GM12878 (cell line): ENCODE data around the gene ABT1. TPM values are rescaled to one million over a fixed set of nuclear protein-coding genes. Genes with fewer than 3 reads are reported as not detected.
A peak's percentile ranks its signal among the peaks of the same experiment; 100 is the strongest.

Experiments used
- ATAC-seq: fragments of 200-7000 bp; cut with Tn5 transposase; 3 replicates; pipeline ENCODE4 v1.9.1; 2020; ENCODE audit warnings: mild to moderate bottlenecking, moderate library complexity
- BruUV-seq: library from RNA; stranded (reverse); fragments of 400-500 nt; replicated peaks from 2 replicates; lab custom pipeline; 2021; lab: Mats Ljungman, UMichigan
- CTCF ChIA-PET: fragments of 300-600 bp; sonication (Branson Sonifier 250); formaldehyde crosslinking; extraction: SDS; loops from one replicate; lab custom pipeline; 2021; ENCODE audit warnings: inconsistent platforms; lab: Yijun Ruan, JAX
- POLR2A ChIA-PET: fragments of 350-600 bp; formaldehyde crosslinking; extraction: SDS; loops from one replicate; lab custom pipeline; 2021; ENCODE audit warnings: inconsistent platforms; lab: Charles Lee
- RAD21 ChIA-PET: fragments of 300-600 bp; sonication (Branson Sonifier 250); formaldehyde crosslinking; loops from one replicate; lab custom pipeline; 2023; ENCODE audit warnings: antibody characterized with exemption; ENCODE audit not compliant: unreplicated experiment; lab: Charles Lee
- SMC1A ChIA-PET: fragments of 300-600 bp; sonication (Branson Sonifier 250); formaldehyde crosslinking; loops from one replicate; lab custom pipeline; 2023; ENCODE audit not compliant: unreplicated experiment, uncharacterized antibody; lab: Charles Lee
- DNase-seq: peaks from one replicate; pipeline ENCODE4 v3.0.0-alpha.2; 2011; ENCODE audit warnings: low read depth, low spot score
- FAIRE-seq: peaks from 3 replicates; lab custom pipeline; 2011; peaks lifted over from hg19 to GRCh38; lab: Jason Lieb, UNC
- H2AFZ ChIP-seq: 2 replicates; pipeline ENCODE4 v1.6.0; 2011; ENCODE audit warnings: low read depth, low read length, control low read depth; ENCODE audit not compliant: control insufficient read depth
- H3K27ac ChIP-seq: 2 replicates; pipeline ENCODE4 v1.5.1; 2011; ENCODE audit warnings: control low read depth; ENCODE audit not compliant: control insufficient read depth, insufficient read depth
- H3K27me3 ChIP-seq, 2 experiments: replicated peaks in 1 of 2; 2 replicates each; pipeline versions ENCODE4 v1.6.0 to v1.6.1; 2011; ENCODE audit warnings: low read length in 1 of 2; ENCODE audit not compliant: control insufficient read depth in 2 of 2, insufficient read depth in 2 of 2
- H3K36me3 ChIP-seq, 2 experiments: 2 replicates each; pipeline ENCODE4 v1.5.1; 2011; ENCODE audit warnings: low read length in 1 of 2; ENCODE audit not compliant: control insufficient read depth in 2 of 2, insufficient read depth in 2 of 2
- H3K4me1 ChIP-seq: 2 replicates; pipeline ENCODE4 v1.6.1; 2011; ENCODE audit warnings: mild to moderate bottlenecking, low read length, moderate library complexity, mixed read lengths; ENCODE audit not compliant: control insufficient read depth, insufficient read depth
- H3K4me2 ChIP-seq: 2 replicates; pipeline ENCODE4 v1.6.0; 2011; ENCODE audit warnings: control low read depth; ENCODE audit not compliant: control insufficient read depth, insufficient read depth
- H3K4me3 ChIP-seq: fragments of 200-600 bp; sonication (generic); 2 replicates; pipeline ENCODE4 v1.5.1; 2016
- H3K79me2 ChIP-seq: 2 replicates; pipeline ENCODE4 v1.6.0; 2011; ENCODE audit warnings: low read length; ENCODE audit not compliant: control insufficient read depth, insufficient read depth
- H3K9ac ChIP-seq: 2 replicates; pipeline ENCODE4 v1.8.0; 2011; ENCODE audit warnings: low read length, control low read depth, mixed read lengths; ENCODE audit not compliant: control insufficient read depth, insufficient read depth
- H3K9me3 ChIP-seq: replicated peaks from 3 replicates; pipeline ENCODE4 v1.5.1; 2011; ENCODE audit warnings: mild to moderate bottlenecking, low read length; ENCODE audit not compliant: control insufficient read depth, insufficient read depth
- H4K20me1 ChIP-seq: 2 replicates; pipeline ENCODE4 v1.6.0; 2011; ENCODE audit not compliant: control insufficient read depth, insufficient read depth
- ATF7 ChIP-seq: fragments of 450-650 bp; IDR thresholded peaks from 2 replicates; pipeline ENCODE4 v1.6.1; 2016; ENCODE audit warnings: low read depth, mild to moderate bottlenecking
- CBX3 ChIP-seq: fragments of 200-600 bp; sonication (generic); IDR thresholded peaks from 2 replicates; pipeline ENCODE4 v1.6.1; 2016; ENCODE audit warnings: low read depth, borderline replicate concordance
- EED ChIP-seq: sonication (generic); IDR thresholded peaks from 2 replicates; pipeline ENCODE4 v1.6.1; 2016; ENCODE audit warnings: antibody characterized with exemption, low read depth
- EZH2 ChIP-seq: IDR thresholded peaks from 2 replicates; pipeline ENCODE4 v1.6.1; 2012; ENCODE audit warnings: low read depth, mild to moderate bottlenecking, control low read depth, inconsistent platforms, low read length, borderline replicate concordance; ENCODE audit not compliant: control insufficient read depth
- GABPA ChIP-seq: IDR thresholded peaks from 2 replicates; pipeline ENCODE4 v1.6.1; 2014; ENCODE audit warnings: antibody characterized with exemption, low read depth, mild to moderate bottlenecking, inconsistent platforms
- KAT2A ChIP-seq: conservative IDR thresholded peaks from 2 replicates; pipeline ENCODE4 v1.6.1; 2011; ENCODE audit warnings: low read depth, low read length; ENCODE audit not compliant: control insufficient read depth
- NFYB ChIP-seq: IDR thresholded peaks from 2 replicates; pipeline ENCODE4 v1.6.1; 2011; ENCODE audit warnings: low read depth, mild to moderate bottlenecking, low read length, improper control_type of control experiment, moderate library complexity; ENCODE audit not compliant: insufficient read depth
- RAD21 ChIP-seq: IDR thresholded peaks from 2 replicates; pipeline ENCODE4 v1.6.1; 2011; ENCODE audit warnings: mild to moderate bottlenecking, low read depth, low read length, moderate library complexity; ENCODE audit not compliant: insufficient read depth
- SRF ChIP-seq, 2 experiments: IDR thresholded peaks; 2 replicates each; pipeline ENCODE4 v1.6.1; 2011; ENCODE audit warnings: low read depth in 2 of 2, low read length in 2 of 2, mild to moderate bottlenecking in 1 of 2, moderate library complexity in 1 of 2
- STAT3 ChIP-seq: IDR thresholded peaks from 2 replicates; pipeline ENCODE4 v1.6.1; 2011; ENCODE audit warnings: low read depth, low read length, improper control_type of control experiment
- SUPT20H ChIP-seq: IDR thresholded peaks from 2 replicates; pipeline ENCODE4 v1.6.1; 2011; ENCODE audit warnings: low read depth, mild to moderate bottlenecking, low read length, moderate library complexity, borderline replicate concordance; ENCODE audit not compliant: control insufficient read depth
- ZNF217 ChIP-seq: fragments of 450-650 bp; IDR thresholded peaks from 2 replicates; pipeline ENCODE4 v1.6.1; 2017; ENCODE audit warnings: antibody characterized with exemption, mild to moderate bottlenecking
- ZNF384 ChIP-seq: IDR thresholded peaks from 2 replicates; pipeline ENCODE4 v1.6.1; 2012; ENCODE audit warnings: low read depth, mild to moderate bottlenecking, low read length, improper control_type of control experiment, borderline replicate concordance
- WGBS: methylation state at CpG from one replicate; pipeline ENCODE4 v1.1.6; 2016; ENCODE audit warnings: low lambda C conversion rate; ENCODE audit not compliant: insufficient replicate concordance, insufficient coverage; ENCODE audit errors: missing lambda C conversion rate; 5-methylcytosine and 5-hydroxymethylcytosine counted together
- in situ Hi-C: fragments of 300-500 bp; cut with MboI; formaldehyde crosslinking; loops from 9 replicates; pipeline ENCODE4 v1.14.3; 2018; ENCODE audit warnings: mixed read lengths
- intact Hi-C: fragments of 100-400 bp; cut with micrococcal nuclease; formaldehyde crosslinking; loops from one replicate; pipeline ENCODE4 v1.14.2; 2022; ENCODE audit not compliant: unreplicated experiment
- polyA plus RNA-seq, 11 experiments: library from polyadenylated mRNA; depleted of rRNA in 4 of 11; unstranded in 6 of 11; stranded (reverse) in 5 of 11; fragments of >200 nt; fragmentation: Nextera tagmentation in 4 of 11; fragmentation: Illumina TruSeq in 1 of 11; extraction: Ambion mirVana in 4 of 11; extraction: Trizol in 1 of 11; gene quantifications; 1 replicate in 1 of 11; 2 replicates in 10 of 11; pipeline versions ENCODE4 v1.2.1 to v1.2.3, GENCODE V29; 2011 to 2016; ENCODE audit warnings: inconsistent platforms in 2 of 11, missing spikeins in 2 of 11, low read depth in 1 of 11
- total RNA-seq, 4 experiments: library from RNA; depleted of rRNA in 3 of 4; stranded (reverse); fragments of >200 nt in 3 of 4; fragmentation: Illumina TruSeq in 1 of 4; extraction: Trizol in 1 of 4; gene quantifications; 2 replicates each; pipeline versions ENCODE4 v1.2.1 to v1.2.3, GENCODE V29; 2013 to 2021
- TF ChIP-seq, protein P1 (sequence below): fragments of 450-650 bp; IDR thresholded peaks from 2 replicates; pipeline ENCODE4 v1.6.1; 2017; ENCODE audit warnings: low read depth, mild to moderate bottlenecking, moderate library complexity
- TF ChIP-seq, protein P2 (sequence below): fragments of 450-650 bp; IDR thresholded peaks from 2 replicates; pipeline ENCODE4 v1.6.1; 2016; ENCODE audit warnings: mild to moderate bottlenecking
- TF ChIP-seq, protein P3 (sequence below): fragments of 450-650 bp; IDR thresholded peaks from 2 replicates; pipeline ENCODE4 v1.6.1; 2016; ENCODE audit warnings: mild to moderate bottlenecking
- TF ChIP-seq, protein P4 (sequence below): IDR thresholded peaks from 2 replicates; pipeline ENCODE4 v1.6.1; 2011; ENCODE audit warnings: mild to moderate bottlenecking, low read depth, low read length, moderate library complexity; ENCODE audit not compliant: insufficient replicate concordance

The ABT1 gene
- total and polyA plus RNA-seq, 10 of the 15 experiments (the other 5 are each of a cell fraction or from before 2014, with no cell fraction given) = 8.4 to 43.5 (median 28.2) TPM

DNA sequence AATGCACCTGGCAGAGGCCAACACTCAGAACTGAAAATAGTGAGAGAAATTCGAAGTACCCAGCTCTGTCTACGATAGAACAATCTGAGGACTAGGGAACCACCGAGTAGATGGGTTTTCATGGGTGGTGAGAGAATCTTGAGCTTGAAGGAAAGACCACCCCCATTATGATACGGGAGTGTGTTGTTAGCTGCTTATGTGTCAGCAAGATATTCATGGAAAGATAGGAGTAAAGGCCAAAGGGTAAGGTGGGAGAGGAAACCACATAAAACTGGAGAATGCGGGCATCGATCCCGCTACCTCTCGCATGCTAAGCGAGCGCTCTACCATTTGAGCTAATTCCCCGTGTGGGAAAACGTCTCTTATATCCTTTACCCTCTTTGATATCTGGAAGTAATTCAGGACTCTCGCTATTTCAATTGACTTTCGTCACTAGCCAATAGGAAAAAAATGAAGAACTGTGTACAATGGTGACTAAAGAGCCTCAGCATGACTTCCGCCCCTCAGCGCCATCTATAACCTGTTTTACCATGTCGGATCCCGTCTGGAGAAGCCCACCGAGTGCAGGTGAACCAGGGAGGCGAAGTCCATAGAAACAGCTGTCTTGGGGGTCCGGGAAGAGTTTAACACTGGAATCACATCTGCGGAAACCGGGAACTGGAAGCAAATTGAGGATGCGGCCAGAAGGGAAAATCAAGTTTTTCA is 25.0 kb upstream of the ABT1 start:
- ChIA-PET SMC1A (interaction anchor here (0.7 to 11.6 kb wide), 13 partner anchors 10 to 249 kb away, joined by 3 to 170 read pairs (median 5); partner anchors contain the start of genes ABT1 and HMGN4), RAD21 (interaction anchor here (0.6 to 8.8 kb wide), 14 partner anchors 18 to 1325 kb away, joined by 3 to 64 read pairs (median 4); partner anchors contain the start of gene ABT1), CTCF (interaction anchor here (0.6 to 13.0 kb wide), 16 partner anchors 8 to 514 kb away, joined by 3 to 267 read pairs (median 4); partner anchors contain the start of gene ABT1), POLR2A (interaction anchor here (0.6 to 1.8 kb wide), 6 partner anchors 15 to 1295 kb away, joined by 3 to 5 read pairs (median 3); a partner anchor contains a TSS)
- Histone ChIP-seq H3K27ac (peak overlapping the region; percentile 56), H3K4me1 (peaks cover 13% of the 10 kb centered on the region), H4K20me1 (no peaks in the 10 kb centered on the region), H2AFZ (peak overlapping the region; percentile 95), H3K4me3 (peak overlapping the region; percentile 74), H3K9me3 (no peaks in the 10 kb centered on the region), H3K9ac (peak overlapping the region; percentile 79), H3K4me2 (peak overlapping the region; percentile 87), H3K79me2 (no peaks in the 10 kb centered on the region), H3K27me3 (no peaks in the 10 kb centered on the region), H3K36me3 (no peaks in the 10 kb centered on the region)
- no peak for FAIRE-seq
- intact Hi-C loops (loop anchor here (1.0 kb wide), 1 partner anchor 24 kb away; no protein-coding TSS in a partner anchor), in situ Hi-C loops (no loop called here)
- WGBS = 4% methylated on average over 24 of the region's 24 CpGs
- peak; percentile 67 for DNase-seq
- peak; percentile 56 for ATAC-seq
- BruUV-seq = TSS peak; percentile 73
- TF ChIP-seq SUPT20H (no peak), EED (peak; percentile 70), ZNF217 (peak; percentile 48; the same call in 1 of the 2 replicates), CBX3 (no peak), SRF (IDR thresholded peaks at IDR 0.05; ENCODE audit: low read depth in 2 of 2, low read length in 2 of 2) (no peak), RAD21 (no peak), ZNF384 (no peak), ATF7 (peak; percentile 35; the same call in 1 of the 2 replicates), KAT2A (no peak), GABPA (peak; percentile 50; the same call in 1 of the 2 replicates), EZH2 (no peak), STAT3 (no peak), NFYB (peak; percentile 42; the same call in 1 of the 2 replicates)
- TF ChIP-seq, protein P1, sequence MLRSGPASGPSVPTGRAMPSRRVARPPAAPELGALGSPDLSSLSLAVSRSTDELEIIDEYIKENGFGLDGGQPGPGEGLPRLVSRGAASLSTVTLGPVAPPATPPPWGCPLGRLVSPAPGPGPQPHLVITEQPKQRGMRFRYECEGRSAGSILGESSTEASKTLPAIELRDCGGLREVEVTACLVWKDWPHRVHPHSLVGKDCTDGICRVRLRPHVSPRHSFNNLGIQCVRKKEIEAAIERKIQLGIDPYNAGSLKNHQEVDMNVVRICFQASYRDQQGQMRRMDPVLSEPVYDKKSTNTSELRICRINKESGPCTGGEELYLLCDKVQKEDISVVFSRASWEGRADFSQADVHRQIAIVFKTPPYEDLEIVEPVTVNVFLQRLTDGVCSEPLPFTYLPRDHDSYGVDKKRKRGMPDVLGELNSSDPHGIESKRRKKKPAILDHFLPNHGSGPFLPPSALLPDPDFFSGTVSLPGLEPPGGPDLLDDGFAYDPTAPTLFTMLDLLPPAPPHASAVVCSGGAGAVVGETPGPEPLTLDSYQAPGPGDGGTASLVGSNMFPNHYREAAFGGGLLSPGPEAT = no peak
- TF ChIP-seq, protein P2, sequence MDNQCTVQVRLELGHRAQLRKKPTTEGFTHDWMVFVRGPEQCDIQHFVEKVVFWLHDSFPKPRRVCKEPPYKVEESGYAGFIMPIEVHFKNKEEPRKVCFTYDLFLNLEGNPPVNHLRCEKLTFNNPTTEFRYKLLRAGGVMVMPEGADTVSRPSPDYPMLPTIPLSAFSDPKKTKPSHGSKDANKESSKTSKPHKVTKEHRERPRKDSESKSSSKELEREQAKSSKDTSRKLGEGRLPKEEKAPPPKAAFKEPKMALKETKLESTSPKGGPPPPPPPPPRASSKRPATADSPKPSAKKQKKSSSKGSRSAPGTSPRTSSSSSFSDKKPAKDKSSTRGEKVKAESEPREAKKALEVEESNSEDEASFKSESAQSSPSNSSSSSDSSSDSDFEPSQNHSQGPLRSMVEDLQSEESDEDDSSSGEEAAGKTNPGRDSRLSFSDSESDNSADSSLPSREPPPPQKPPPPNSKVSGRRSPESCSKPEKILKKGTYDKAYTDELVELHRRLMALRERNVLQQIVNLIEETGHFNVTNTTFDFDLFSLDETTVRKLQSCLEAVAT = peak; percentile 29; the same call in 1 of the 2 replicates
- TF ChIP-seq, protein P3, sequence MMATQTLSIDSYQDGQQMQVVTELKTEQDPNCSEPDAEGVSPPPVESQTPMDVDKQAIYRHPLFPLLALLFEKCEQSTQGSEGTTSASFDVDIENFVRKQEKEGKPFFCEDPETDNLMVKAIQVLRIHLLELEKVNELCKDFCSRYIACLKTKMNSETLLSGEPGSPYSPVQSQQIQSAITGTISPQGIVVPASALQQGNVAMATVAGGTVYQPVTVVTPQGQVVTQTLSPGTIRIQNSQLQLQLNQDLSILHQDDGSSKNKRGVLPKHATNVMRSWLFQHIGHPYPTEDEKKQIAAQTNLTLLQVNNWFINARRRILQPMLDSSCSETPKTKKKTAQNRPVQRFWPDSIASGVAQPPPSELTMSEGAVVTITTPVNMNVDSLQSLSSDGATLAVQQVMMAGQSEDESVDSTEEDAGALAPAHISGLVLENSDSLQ = no peak
- TF ChIP-seq, protein P4, sequence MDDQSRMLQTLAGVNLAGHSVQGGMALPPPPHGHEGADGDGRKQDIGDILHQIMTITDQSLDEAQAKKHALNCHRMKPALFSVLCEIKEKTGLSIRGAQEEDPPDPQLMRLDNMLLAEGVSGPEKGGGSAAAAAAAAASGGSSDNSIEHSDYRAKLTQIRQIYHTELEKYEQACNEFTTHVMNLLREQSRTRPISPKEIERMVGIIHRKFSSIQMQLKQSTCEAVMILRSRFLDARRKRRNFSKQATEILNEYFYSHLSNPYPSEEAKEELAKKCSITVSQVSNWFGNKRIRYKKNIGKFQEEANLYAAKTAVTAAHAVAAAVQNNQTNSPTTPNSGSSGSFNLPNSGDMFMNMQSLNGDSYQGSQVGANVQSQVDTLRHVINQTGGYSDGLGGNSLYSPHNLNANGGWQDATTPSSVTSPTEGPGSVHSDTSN = no peak
